Fibroblast of lung (primary cell): ENCODE data around the gene IGDCC3.
A peak's percentile ranks its signal among the peaks of the same experiment; 100 is the strongest.

Experiments
- CTCF ChIP-seq, 2 donors: IDR thresholded peaks in 1 of 2; conservative IDR thresholded peaks in 1 of 2; 1 replicate in 1 of 2; 2 replicates in 1 of 2; pipeline ENCODE4 v1.5.1; 2011 to 2012; ENCODE audit warnings: low read length in 2 of 2, control low read depth in 1 of 2, inconsistent platforms in 1 of 2, low read depth in 1 of 2, mild to moderate bottlenecking in 1 of 2
- EZH2 ChIP-seq: IDR thresholded peaks from 2 replicates; pipeline ENCODE4 v1.5.1; 2012; ENCODE audit warnings: low read length, control low read depth, mild to moderate bottlenecking; ENCODE audit errors: missing control alignments

DNA sequence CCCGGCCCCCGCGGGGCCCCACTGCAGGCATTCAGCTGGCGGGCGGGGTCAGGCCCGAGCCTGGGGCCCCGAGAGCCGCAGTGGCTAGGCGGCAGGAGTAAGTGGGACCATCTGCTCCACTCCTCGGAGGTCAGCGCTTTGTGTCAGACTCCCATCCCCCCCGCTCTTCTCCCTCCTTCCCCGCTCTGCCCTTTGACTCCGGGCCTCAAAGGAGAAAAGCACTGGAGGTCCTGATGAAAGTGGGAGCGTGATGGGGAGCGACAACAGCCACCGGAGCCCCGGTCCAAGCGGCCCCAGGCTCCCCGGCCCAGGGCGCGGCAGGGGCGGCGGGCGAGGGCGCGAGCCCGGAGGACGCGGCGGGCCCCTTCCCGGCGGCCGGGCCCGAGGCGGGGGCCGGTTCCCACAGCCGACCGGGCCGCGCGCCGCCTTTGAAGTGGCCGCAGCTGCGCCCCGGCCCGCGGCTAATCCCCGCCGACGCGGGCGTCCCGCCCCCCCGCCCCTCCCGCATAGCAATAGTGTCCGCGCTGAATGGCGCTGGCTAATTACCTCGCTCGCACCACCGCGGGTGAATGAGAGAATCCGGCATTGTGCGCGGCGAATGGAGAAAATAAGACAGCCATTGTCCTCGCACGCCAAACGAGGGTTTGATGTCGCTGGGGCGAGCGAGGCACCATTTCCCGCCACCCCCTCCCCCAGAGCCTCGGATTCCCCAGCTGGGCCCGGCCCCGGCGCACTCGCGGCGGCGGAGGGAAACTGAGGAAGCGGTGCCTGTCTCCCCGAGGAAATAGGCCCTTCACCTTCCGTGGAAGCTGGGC lies 22.4 kb downstream of the IGDCC3 start:
- TF ChIP-seq CTCF (conservative IDR thresholded peaks at IDR 0.05 in 1 of 2, IDR thresholded peaks at IDR 0.05 in 1 of 2; ENCODE audit: low read depth in 1 of 2, low read length in 2 of 2): no peak
- peak; percentile 23 for TF ChIP-seq EZH2
